ENCODE results near the gene SLC25A34. TPM values are rescaled to one million over a fixed set of nuclear protein-coding genes. Genes with fewer than 3 reads are reported as not detected.

Gene SLC25A34
- total and polyA plus RNA-seq, 2 of the 13 experiments (the other 11 are each of a cell fraction or from before 2014, with no cell fraction given) = 0.13 to 0.18 TPM

GRCh38 chr1:15714406-15715136 lies 21.5 kb upstream of the SLC25A34 start:
- H3K27ac ChIP-seq (ENCODE audit: extremely low read length, insufficient read depth, low read length) = no peak overlapping the region
- intact Hi-C loops (cut with micrococcal nuclease; ENCODE audit: unreplicated experiment) (no loop called here), in situ Hi-C loops (cut with HindIII; ENCODE audit: extremely low pct_ligation_motif_present, low pct_unique_long_range_greater_than_20kb) (no loop called here)
- no peak overlapping the region for H3K4me3 ChIP-seq (replicated peaks in 1 of 3; ENCODE audit: insufficient read depth in 1 of 3, low read depth in 2 of 3, low read length in 3 of 3)
- H3K79me2 ChIP-seq (ENCODE audit: insufficient read depth, low read length) = no peaks in the 10 kb centered on the region
- no peak for TF ChIP-seq ZNF274 (CRISPR knock-in tag; IDR thresholded peaks at IDR 0.05)
- no peak for TF ChIP-seq SOX5 (CRISPR knock-in tag; IDR thresholded peaks at IDR 0.05; ENCODE audit: borderline replicate concordance)
- no peak for TF ChIP-seq ZNF124 (CRISPR knock-in tag; IDR thresholded peaks at IDR 0.05)
- TF ChIP-seq ZNF564 (CRISPR knock-in tag; IDR thresholded peaks at IDR 0.05) = no peak
- no peak for TF ChIP-seq HOMEZ (CRISPR knock-in tag; IDR thresholded peaks at IDR 0.05; ENCODE audit: low read depth)
- TF ChIP-seq PRPF4 (IDR thresholded peaks at IDR 0.05; ENCODE audit: low read depth, low read length, poor library complexity, severe bottlenecking) = no peak
- TF ChIP-seq ZFP41 (CRISPR knock-in tag; IDR thresholded peaks at IDR 0.05; ENCODE audit: borderline replicate concordance) = no peak
- no peak for TF ChIP-seq ATAD3A (CRISPR knock-in tag; IDR thresholded peaks at IDR 0.05)
- TF ChIP-seq ZNF720 (CRISPR knock-in tag; IDR thresholded peaks at IDR 0.05) = no peak
- peaks cover 17 to 32% of the 10 kb centered on the region in 2 experiments for H3K36me3 ChIP-seq (replicated peaks in 1 of 2; ENCODE audit: control insufficient read depth in 1 of 2, insufficient read depth in 2 of 2, low read length in 2 of 2)
- no peaks in the 10 kb centered on the region for H4K20me1 ChIP-seq (ENCODE audit: insufficient read depth, low read length)
- peaks cover 12% of the 10 kb centered on the region; the same call in 1 of the 2 replicates for H3K4me1 ChIP-seq (ENCODE audit: insufficient read depth, low read length)
- no peak overlapping the region for H3K9ac ChIP-seq (ENCODE audit: insufficient read depth, low read depth, low read length)
- ATAC-seq = no peak
- CTCF ChIA-PET (ENCODE audit: low intra/inter-chr PET ratio, low total read pairs) = no interaction called here
- BruUV-seq (replicated peaks) = no TSS peak
- DNase-seq (ENCODE audit: low spot score) = no peak
- WGBS (ENCODE audit: low lambda C conversion rate) = 92% methylated on average over 3 of the region's 4 CpGs
- H3K27me3 ChIP-seq (ENCODE audit: control insufficient read depth in 1 of 2, insufficient read depth in 2 of 2, low read length in 2 of 2) = no peaks in the 10 kb centered on the region
- no peaks in the 10 kb centered on the region for H3K9me3 ChIP-seq (ENCODE audit: low read length)
- no peak for FAIRE-seq
- POLR2A ChIA-PET = no interaction called here
- no peak overlapping the region for H2AFZ ChIP-seq (ENCODE audit: low read length)
- no peak overlapping the region for H3K4me2 ChIP-seq (ENCODE audit: low read depth, low read length)
